GM12865 (cell line): ENCODE data around the gene OR52I1.

Experiments used
- DNase-seq: peaks from one replicate; pipeline ENCODE4 v3.0.0; 2010; ENCODE audit warnings: low read depth
- H3K4me3 ChIP-seq: 2 replicates; pipeline ENCODE4 v1.5.1; 2011; ENCODE audit warnings: mild to moderate bottlenecking, low read depth, low read length, control low read depth
- TF ChIP-seq, protein P1 (sequence below): IDR thresholded peaks from 2 replicates; pipeline ENCODE4 v1.5.1; 2011; ENCODE audit warnings: low read length, control low read depth, low read depth, inconsistent platforms; ENCODE audit not compliant: insufficient read depth; ENCODE audit errors: missing control alignments

Gene OR52I1

DNA sequence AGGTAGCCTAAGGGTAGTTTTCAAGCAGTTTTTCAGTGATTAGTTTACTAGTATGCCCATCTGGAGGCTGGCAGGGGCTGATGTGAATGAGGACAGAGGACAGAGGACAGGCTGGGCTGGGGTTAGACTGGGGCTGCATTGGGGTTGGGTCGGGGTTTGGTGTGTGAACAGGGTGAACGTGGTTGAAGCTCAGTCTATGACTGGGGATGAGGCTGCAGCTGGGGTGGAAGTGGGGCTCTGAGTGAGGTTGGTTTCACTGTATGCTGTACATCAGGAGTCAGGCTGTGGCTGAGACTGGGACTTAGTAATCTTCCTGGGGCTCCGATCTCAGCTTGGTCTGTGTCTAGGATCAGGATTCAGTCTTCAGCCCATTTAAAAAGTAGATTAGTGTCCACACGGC lies 50.4 kb downstream of the OR52I1 start:
- no peak overlapping the region for H3K4me3 ChIP-seq
- TF ChIP-seq, protein P1, sequence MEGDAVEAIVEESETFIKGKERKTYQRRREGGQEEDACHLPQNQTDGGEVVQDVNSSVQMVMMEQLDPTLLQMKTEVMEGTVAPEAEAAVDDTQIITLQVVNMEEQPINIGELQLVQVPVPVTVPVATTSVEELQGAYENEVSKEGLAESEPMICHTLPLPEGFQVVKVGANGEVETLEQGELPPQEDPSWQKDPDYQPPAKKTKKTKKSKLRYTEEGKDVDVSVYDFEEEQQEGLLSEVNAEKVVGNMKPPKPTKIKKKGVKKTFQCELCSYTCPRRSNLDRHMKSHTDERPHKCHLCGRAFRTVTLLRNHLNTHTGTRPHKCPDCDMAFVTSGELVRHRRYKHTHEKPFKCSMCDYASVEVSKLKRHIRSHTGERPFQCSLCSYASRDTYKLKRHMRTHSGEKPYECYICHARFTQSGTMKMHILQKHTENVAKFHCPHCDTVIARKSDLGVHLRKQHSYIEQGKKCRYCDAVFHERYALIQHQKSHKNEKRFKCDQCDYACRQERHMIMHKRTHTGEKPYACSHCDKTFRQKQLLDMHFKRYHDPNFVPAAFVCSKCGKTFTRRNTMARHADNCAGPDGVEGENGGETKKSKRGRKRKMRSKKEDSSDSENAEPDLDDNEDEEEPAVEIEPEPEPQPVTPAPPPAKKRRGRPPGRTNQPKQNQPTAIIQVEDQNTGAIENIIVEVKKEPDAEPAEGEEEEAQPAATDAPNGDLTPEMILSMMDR, result no peak
- DNase-seq, result no peak
